ENCODE measurements around the gene HTR4.
"Not testable (repeated sequence)": the region's sequence is repeated elsewhere in the genome, so short reads cannot be mapped to it uniquely, and the experiment has no call there.

Gene HTR4

GRCh38 chr5:148468746-148469145, 185.6 kb downstream of the HTR4 start:
- not testable (repeated sequence) for DNase-seq

GRCh38 chr5:148467958-148468357, 186.4 kb downstream of the HTR4 start:
- no peak for DNase-seq

GRCh38 chr5:148466236-148466580, 188.1 kb downstream of the HTR4 start:
- no peak for DNase-seq

- DNase-seq: no peak
These were observed 188.7 kb downstream of the HTR4 start for GRCh38 chr5:148465381-148466235.

DNA sequence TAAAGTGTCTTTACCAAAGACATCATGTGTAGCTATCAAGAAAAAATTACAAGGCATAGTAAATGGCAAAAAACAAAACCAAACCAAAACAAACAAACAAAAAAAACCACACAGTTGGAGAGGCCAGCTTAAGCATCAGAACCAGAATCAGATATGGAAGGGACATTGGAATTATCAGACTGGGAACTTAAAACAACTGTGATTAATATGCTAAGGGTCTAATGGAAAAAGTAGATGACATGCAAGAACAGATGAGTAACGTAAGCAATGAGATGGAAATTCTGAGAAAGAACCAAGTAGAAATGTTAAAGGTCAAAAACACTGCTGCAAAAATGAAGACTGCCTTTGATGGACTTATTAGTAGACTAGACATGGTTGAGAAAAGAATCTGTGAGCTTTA, 194.7 kb downstream of the HTR4 start:
- DNase-seq: no peak

DNA sequence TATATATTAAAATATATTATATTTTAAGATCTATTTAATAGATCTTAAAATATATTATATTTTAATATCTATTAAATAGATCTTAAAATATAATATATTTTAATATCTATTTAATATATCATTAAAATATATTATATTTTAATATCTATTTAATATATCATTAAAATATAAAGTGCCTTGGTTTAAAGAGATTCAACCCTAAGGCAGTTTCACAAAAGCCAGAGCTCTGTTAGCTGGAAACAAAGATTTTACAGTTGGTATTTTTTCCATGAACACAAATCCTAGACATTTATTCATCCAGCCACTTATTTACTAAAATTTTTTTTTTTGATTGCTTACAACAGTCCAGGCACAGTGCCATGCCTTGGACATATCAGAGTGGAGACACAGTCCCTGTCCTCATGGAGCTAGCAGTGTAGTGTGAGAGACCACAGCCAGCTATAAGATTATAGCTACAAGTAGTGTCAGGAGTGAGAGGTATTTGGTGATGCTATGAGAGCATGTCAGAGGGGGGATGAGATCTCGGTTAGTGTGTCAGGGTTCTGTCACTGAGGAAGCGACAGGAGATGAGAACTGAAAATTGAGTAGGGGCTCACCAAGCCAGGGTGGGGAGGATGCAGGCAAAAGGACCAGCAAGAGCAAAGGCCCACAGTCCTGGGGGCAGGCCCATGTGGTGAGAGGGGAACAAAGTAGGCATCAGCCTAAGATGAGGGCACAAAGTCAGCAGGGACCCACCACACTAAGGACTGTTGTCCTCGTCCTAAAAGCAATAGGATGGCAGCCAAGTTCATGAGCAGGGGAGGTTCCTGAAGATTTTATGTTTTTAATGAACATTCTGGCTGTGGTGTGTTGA, 196.1 kb downstream of the HTR4 start:
- DNase-seq: no peak

DNA sequence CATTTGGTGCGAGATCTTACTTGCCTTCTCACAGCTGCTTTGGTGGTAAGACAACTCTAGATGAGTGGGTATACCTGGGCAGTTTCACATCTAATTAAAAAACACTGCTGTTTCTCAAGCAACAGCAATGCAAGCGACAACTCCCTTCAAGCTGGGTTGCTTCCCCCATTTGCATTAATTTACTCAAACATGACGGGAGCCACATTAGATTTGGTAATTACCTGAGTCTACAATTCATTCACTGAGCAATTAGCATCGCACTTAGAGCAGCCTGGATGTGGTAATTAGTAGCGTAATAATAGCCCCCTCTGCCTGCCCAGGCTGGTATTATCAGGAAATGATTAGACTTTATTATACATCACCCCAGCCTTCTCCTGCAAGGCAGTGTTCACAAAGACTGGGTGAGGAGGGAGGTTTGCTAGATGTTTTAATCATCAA, 197.1 kb downstream of the HTR4 start:
- peak; percentile 44 for DNase-seq

GRCh38 chr5:148455185-148455584, 199.1 kb downstream of the HTR4 start:
- no peak for DNase-seq

GRCh38 chr5:148454576-148454975, 199.8 kb downstream of the HTR4 start:
- no peak for DNase-seq

DNA sequence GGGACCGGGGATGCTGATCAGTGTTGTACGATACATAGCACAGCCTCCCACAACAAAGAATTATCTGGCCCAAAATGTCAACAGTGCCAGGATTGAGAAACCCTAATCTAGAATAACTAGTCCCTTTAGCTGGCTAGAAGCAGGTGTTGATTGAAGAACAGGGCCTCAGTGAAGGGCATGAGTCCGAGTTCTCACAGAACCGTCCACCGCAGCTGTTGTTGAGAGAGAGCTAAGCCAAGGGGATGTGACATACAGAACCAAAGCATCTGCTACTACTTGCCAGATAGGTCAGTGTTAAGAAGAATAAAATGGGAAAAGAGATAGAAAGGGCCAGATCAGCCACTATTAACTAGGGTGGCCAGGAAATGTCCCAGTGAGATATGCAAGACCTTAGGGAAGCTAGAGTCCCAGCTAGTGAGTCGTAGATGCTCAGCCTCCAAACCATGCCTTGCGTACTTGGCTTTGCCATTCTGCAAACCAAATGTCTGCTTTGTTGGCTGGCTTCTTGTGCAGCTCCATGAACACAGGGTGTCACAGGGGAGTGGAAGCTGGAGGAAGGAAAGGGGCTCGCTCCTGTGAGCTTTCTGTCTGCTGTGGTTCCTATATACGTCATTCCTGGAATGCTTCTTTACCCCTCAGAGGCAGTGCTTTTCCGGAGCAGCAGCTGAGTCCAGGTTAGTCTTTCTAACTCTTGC, 201.7 kb downstream of the HTR4 start:
- no peak for DNase-seq

DNA sequence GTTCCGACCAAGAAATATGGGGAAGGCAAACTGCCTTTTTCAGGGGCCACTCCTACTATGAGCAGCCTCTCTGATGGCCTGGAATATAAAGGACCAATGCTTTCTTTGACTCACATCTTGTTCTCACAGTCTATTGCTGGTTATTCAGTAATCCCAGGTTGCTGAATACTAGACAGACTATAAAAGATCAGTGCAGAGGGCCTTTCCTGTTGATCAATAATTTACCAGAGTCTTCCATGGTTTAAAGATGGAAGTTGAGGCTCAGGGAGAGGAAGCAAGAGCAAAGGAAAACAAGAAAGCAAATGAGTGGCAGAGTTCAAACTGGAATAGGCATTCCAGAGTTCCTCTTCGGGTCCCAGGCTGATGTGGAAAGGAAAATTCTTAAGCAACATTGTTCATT, 207.7 kb downstream of the HTR4 start:
- DNase-seq: no peak

DNA sequence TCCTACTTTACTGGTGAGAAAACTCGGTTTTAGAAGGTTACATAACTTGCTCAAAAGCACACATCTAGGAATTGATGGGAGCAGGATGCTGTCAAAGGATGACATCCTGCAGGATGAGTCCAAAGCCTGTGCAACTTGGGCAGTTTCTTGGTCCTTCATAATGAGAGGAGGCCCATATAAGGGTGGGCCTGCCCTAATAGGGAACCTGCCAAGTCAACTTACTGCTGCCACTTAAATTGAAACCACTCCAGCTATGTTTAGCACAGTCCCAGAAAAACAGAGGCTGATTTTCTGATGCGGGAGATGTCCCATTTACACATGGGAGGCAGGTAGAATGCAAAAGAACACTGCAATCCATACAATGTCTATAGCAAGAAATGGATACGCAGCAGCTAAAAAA, 208.7 kb downstream of the HTR4 start:
- no peak for DNase-seq

GRCh38 chr5:148443998-148444397, 210.3 kb downstream of the HTR4 start:
- peak; percentile 49 for DNase-seq

DNA sequence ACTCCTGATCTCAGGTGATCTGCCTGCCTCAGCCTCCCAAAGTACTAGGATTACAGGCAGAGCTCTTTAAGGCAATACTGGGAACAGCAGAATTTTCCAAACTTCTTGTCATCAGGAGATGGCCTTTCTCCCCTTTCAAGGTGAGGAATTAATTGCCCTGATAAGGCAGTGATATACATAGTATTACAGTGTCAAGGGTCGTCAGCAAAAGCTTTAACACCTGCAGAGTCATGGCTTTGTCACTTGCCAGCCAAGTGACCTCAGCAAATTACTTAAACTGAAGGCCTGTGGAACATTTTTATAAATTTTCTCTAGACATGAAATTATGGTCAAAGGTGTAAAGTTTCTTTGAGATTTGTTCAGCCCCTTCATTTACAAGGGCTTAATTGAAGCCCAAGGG, 211.1 kb downstream of the HTR4 start:
- no peak for DNase-seq

GRCh38 chr5:148438933-148439332, 215.4 kb downstream of the HTR4 start:
- no peak for DNase-seq

- DNase-seq: no peak
These were observed 217.1 kb downstream of the HTR4 start for GRCh38 chr5:148437249-148437648.

- DNase-seq: no peak
These were observed 218.3 kb downstream of the HTR4 start for GRCh38 chr5:148436029-148436428.

- DNase-seq: no peak
These were observed 220.5 kb downstream of the HTR4 start for GRCh38 chr5:148433826-148434225.
